ENCODE data around the gene RASL10B. TPM values are rescaled to one million over a fixed set of nuclear protein-coding genes. Genes with fewer than 3 reads are reported as not detected.

Gene RASL10B
- polyA plus RNA-seq, 4 donors, result 0.27 to 1.9 (median 1.1) TPM

- no peak for DNase-seq
- WGBS, 3 donors, result 67 to 83% (median 71%) methylated on average over 9 of the region's 9 CpGs
These were observed 60.4 kb downstream of the RASL10B start for GRCh38 chr17:35791681-35792350.

More at GRCh38 chr17:35791681-35792350, 60.4 kb downstream of the RASL10B start:
- no peak for FAIRE-seq
- peaks cover 4 to 21% (median 7%) of the 10 kb centered on the region in 3 donors for H3K4me1 ChIP-seq (ENCODE audit: control insufficient read depth in 3 of 3, insufficient read depth in 2 of 3, low read depth in 1 of 3, low read length in 2 of 3)
- H3K27me3 ChIP-seq (ENCODE audit: control insufficient read depth in 3 of 3, insufficient read depth in 3 of 3, low read length in 3 of 3), result peaks cover 0 to 42% (median 6%) of the 10 kb centered on the region in 3 donors
- no peak overlapping the region for H3K4me3 ChIP-seq (ENCODE audit: low read depth in 1 of 3, low read length in 3 of 3)
- no peaks in the 10 kb centered on the region for H3K36me3 ChIP-seq (ENCODE audit: control insufficient read depth in 3 of 3, insufficient read depth in 2 of 3, low read depth in 1 of 3, low read length in 3 of 3)
- no peak overlapping the region for H3K27ac ChIP-seq (ENCODE audit: low read depth in 1 of 3, low read length in 2 of 3)
- H3K9me3 ChIP-seq (ENCODE audit: control insufficient read depth in 2 of 2, insufficient read depth in 1 of 2, low read depth in 1 of 2, low read length in 1 of 2), result no peaks in the 10 kb centered on the region

Other genes with a start within 250 kb of the RASL10B start
- under 1 TPM in 2 of 4 donors, not detected in 2; 0.34 to 0.83 TPM for gene SLFN12L, start 194.0 kb upstream of the RASL10B start, polyA plus RNA-seq
- gene SLFN14, start 170.8 kb upstream of the RASL10B start, polyA plus RNA-seq, result under 1 TPM in 1 of 4 donors, not detected in 3; 0.07 TPM
- gene PEX12, start 153.1 kb upstream of the RASL10B start, polyA plus RNA-seq, result 1 to 10 TPM; 2.9 to 7.4 (median 3.4) TPM
- gene AP2B1, start 144.3 kb upstream of the RASL10B start, polyA plus RNA-seq, result 10 to 100 TPM; 28.9 to 82.2 (median 45.4) TPM
- gene GAS2L2, start 21.6 kb downstream of the RASL10B start, polyA plus RNA-seq, result under 1 TPM in 2 of 4 donors, not detected in 2; 0.03 TPM
- under 1 TPM in 1 of 4 donors, not detected in 3; 0.15 TPM for gene C17orf50, start 29.2 kb downstream of the RASL10B start, polyA plus RNA-seq
- 10 to 100 TPM in 3 of 4 donors, 1 to 10 TPM in 1; 3.0 to 30.5 (median 24.0) TPM for gene MMP28, start 64.0 kb downstream of the RASL10B start, polyA plus RNA-seq
- gene TAF15, start 77.8 kb downstream of the RASL10B start, polyA plus RNA-seq, result 100 to 1,000 TPM in 3 of 4 donors, 10 to 100 TPM in 1; 70.3 to 166 (median 123) TPM
- under 1 TPM in 1 of 4 donors, not detected in 3; 0.01 TPM for gene HEATR9, start 137.3 kb downstream of the RASL10B start, polyA plus RNA-seq
- gene CCL5, start 148.7 kb downstream of the RASL10B start, polyA plus RNA-seq, result 10 to 100 TPM in 1 of 4 donors, 1 to 10 TPM in 3; 4.0 to 44.0 (median 6.3) TPM
- 1 to 10 TPM in 3 of 4 donors, not detected in 1; 1.9 to 4.5 (median 4.5) TPM for gene RDM1, start 199.1 kb downstream of the RASL10B start, polyA plus RNA-seq
- under 1 TPM in 1 of 4 donors, not detected in 3; 0.04 TPM for gene LYZL6, start 212.1 kb downstream of the RASL10B start, polyA plus RNA-seq
- gene CCL16, start 249.9 kb downstream of the RASL10B start, polyA plus RNA-seq, result under 1 TPM in 2 of 4 donors, not detected in 2; 0.19 to 0.21 TPM